ENCODE data around the gene MFAP2.
"Not testable (repeated sequence)": the region's sequence is repeated elsewhere in the genome, so short reads cannot be mapped to it uniquely, and the experiment has no call there.

MFAP2 gene

GRCh38 chr1:16958475-16958874, 21.9 kb downstream of the MFAP2 start:
- H3K9me3 ChIP-seq: no peaks in the 10 kb centered on the region
- peaks cover 0 to 16% (median 5%) of the 10 kb centered on the region in 4 donors for H3K4me1 ChIP-seq
- DNase-seq: no peak
- no peak overlapping the region for H3K4me3 ChIP-seq
- intact Hi-C loops (cut with DNase I; ENCODE audit: low total_unique reads): loop anchor here (5.0 kb wide), 1 partner anchor 89 kb away; no protein-coding TSS in a partner anchor
- peaks cover 10 to 58% (median 20%) of the 10 kb centered on the region in 3 donors for H3K36me3 ChIP-seq
- H3K27me3 ChIP-seq: no peaks in the 10 kb centered on the region
- no peak overlapping the region for H3K27ac ChIP-seq
- no peak for TF ChIP-seq CTCF (IDR thresholded peaks at IDR 0.05)

GRCh38 chr1:16957731-16958130, 22.7 kb downstream of the MFAP2 start:
- no peak for TF ChIP-seq CTCF (IDR thresholded peaks at IDR 0.05)
- no peak overlapping the region for H3K4me3 ChIP-seq
- no peak overlapping the region for H3K27ac ChIP-seq
- H3K9me3 ChIP-seq: no peaks in the 10 kb centered on the region
- no peaks in the 10 kb centered on the region for H3K27me3 ChIP-seq
- H3K4me1 ChIP-seq: peaks cover 0 to 16% (median 3%) of the 10 kb centered on the region in 4 donors
- no peak for DNase-seq
- peaks cover 10 to 63% (median 20%) of the 10 kb centered on the region in 3 donors for H3K36me3 ChIP-seq
- intact Hi-C loops (cut with DNase I; ENCODE audit: low total_unique reads): loop anchor here (5.0 kb wide), 1 partner anchor 90 kb away; no protein-coding TSS in a partner anchor

GRCh38 chr1:16956775-16957174, 23.6 kb downstream of the MFAP2 start:
- H3K27ac ChIP-seq: no peak overlapping the region
- intact Hi-C loops (cut with DNase I; ENCODE audit: low total_unique reads): loop anchor here (5.0 kb wide), 1 partner anchor 91 kb away; no protein-coding TSS in a partner anchor
- peaks cover 10 to 63% (median 20%) of the 10 kb centered on the region in 3 donors for H3K36me3 ChIP-seq
- no peak overlapping the region for H3K4me3 ChIP-seq
- no peaks in the 10 kb centered on the region for H3K9me3 ChIP-seq
- no peaks in the 10 kb centered on the region for H3K27me3 ChIP-seq
- no peak for TF ChIP-seq CTCF (IDR thresholded peaks at IDR 0.05)
- no peak for DNase-seq
- H3K4me1 ChIP-seq: peaks cover 0 to 16% (median 5%) of the 10 kb centered on the region in 4 donors

GRCh38 chr1:16955186-16955585, 25.2 kb downstream of the MFAP2 start:
- intact Hi-C loops (cut with DNase I; ENCODE audit: low total_unique reads): loop anchor here (5.0 kb wide), 1 partner anchor 92 kb away; no protein-coding TSS in a partner anchor
- no peak overlapping the region for H3K27ac ChIP-seq
- peaks cover 0 to 7% (median 2%) of the 10 kb centered on the region in 4 donors for H3K4me1 ChIP-seq
- no peak for DNase-seq
- no peak overlapping the region for H3K4me3 ChIP-seq
- H3K9me3 ChIP-seq: no peaks in the 10 kb centered on the region
- no peaks in the 10 kb centered on the region for H3K27me3 ChIP-seq
- no peak for TF ChIP-seq CTCF (IDR thresholded peaks at IDR 0.05)
- peaks cover 10 to 71% (median 20%) of the 10 kb centered on the region in 3 donors for H3K36me3 ChIP-seq

- no peaks in the 10 kb centered on the region for H3K27me3 ChIP-seq
- no peak overlapping the region for H3K4me3 ChIP-seq
- DNase-seq: no peak
- no peaks in the 10 kb centered on the region for H3K9me3 ChIP-seq
- intact Hi-C loops (cut with DNase I; ENCODE audit: low total_unique reads): no loop called here
- no peak overlapping the region for H3K27ac ChIP-seq
- H3K4me1 ChIP-seq: peaks cover 0 to 5% (median 0%) of the 10 kb centered on the region in 4 donors
- no peak for TF ChIP-seq CTCF (IDR thresholded peaks at IDR 0.05)
- peaks cover 10 to 75% (median 20%) of the 10 kb centered on the region in 3 donors for H3K36me3 ChIP-seq
These were observed 25.8 kb downstream of the MFAP2 start for GRCh38 chr1:16954579-16954978.

GRCh38 chr1:16952376-16952775, 28.0 kb downstream of the MFAP2 start:
- DNase-seq; H3K4me3 ChIP-seq; H3K27ac ChIP-seq; H3K27me3 ChIP-seq; H3K9me3 ChIP-seq; intact Hi-C loops (cut with DNase I; ENCODE audit: low total_unique reads): not testable (repeated sequence)
- peaks cover 10 to 68% (median 24%) of the 10 kb centered on the region in 3 donors for H3K36me3 ChIP-seq
- H3K4me1 ChIP-seq: peaks cover 0 to 11% (median 0%) of the 10 kb centered on the region in 4 donors

- H3K27me3 ChIP-seq; H3K9me3 ChIP-seq; H3K27ac ChIP-seq; H3K4me3 ChIP-seq; DNase-seq; intact Hi-C loops (cut with DNase I; ENCODE audit: low total_unique reads): not testable (repeated sequence)
- H3K4me1 ChIP-seq: peaks cover 0 to 11% (median 4%) of the 10 kb centered on the region in 4 donors
- peaks cover 0 to 67% (median 13%) of the 10 kb centered on the region in 3 donors for H3K36me3 ChIP-seq
These were observed 31.4 kb downstream of the MFAP2 start for GRCh38 chr1:16949026-16949425.

GRCh38 chr1:16948282-16948891, 32.0 kb downstream of the MFAP2 start:
- intact Hi-C loops (cut with DNase I; ENCODE audit: low total_unique reads); H3K9me3 ChIP-seq; DNase-seq; H3K27ac ChIP-seq; H3K27me3 ChIP-seq; H3K4me3 ChIP-seq: not testable (repeated sequence)
- Histone ChIP-seq H3K36me3 (peaks cover 0 to 73% (median 15%) of the 10 kb centered on the region in 3 donors), H3K4me1 (peaks cover 0 to 11% (median 4%) of the 10 kb centered on the region in 4 donors)

All from tibial artery (tissue), 4 donors.